ENCODE measurements around the gene RSU1.

Gene RSU1

GRCh38 chr10:16820421-16820820 lies 3.2 kb upstream of the RSU1 start:
- DNase-seq, result no peak

- no peak for DNase-seq
These were observed 2.8 kb upstream of the RSU1 start for GRCh38 chr10:16820018-16820417.

GRCh38 chr10:16819436-16819835 lies 2.2 kb upstream of the RSU1 start:
- no peak for DNase-seq

- no peak for DNase-seq
These were observed 1.8 kb upstream of the RSU1 start for GRCh38 chr10:16819026-16819425.

GRCh38 chr10:16816830-16817124 lies 447 bp downstream of the RSU1 start:
- peak; percentile 34 for DNase-seq

- DNase-seq, result no peak
These were observed 1.1 kb downstream of the RSU1 start for GRCh38 chr10:16816171-16816570.

GRCh38 chr10:16814012-16814411 lies 3.2 kb downstream of the RSU1 start:
- DNase-seq, result no peak

- DNase-seq, result no peak
These were observed 4.5 kb downstream of the RSU1 start for GRCh38 chr10:16812676-16813075.

- DNase-seq, result no peak
These were observed 5.5 kb downstream of the RSU1 start for GRCh38 chr10:16811765-16812164.

- DNase-seq, result no peak
These were observed 5.9 kb downstream of the RSU1 start for GRCh38 chr10:16811292-16811691.

- DNase-seq, result peak; percentile 16
These were observed 8.0 kb downstream of the RSU1 start for GRCh38 chr10:16809074-16809718.

GRCh38 chr10:16804123-16804522 lies 13.1 kb downstream of the RSU1 start:
- DNase-seq, result no peak

GRCh38 chr10:16803464-16803863 lies 13.8 kb downstream of the RSU1 start:
- DNase-seq, result no peak

- DNase-seq, result no peak
These were observed 17.6 kb downstream of the RSU1 start for GRCh38 chr10:16799621-16800020.

- no peak for DNase-seq
These were observed 18.7 kb downstream of the RSU1 start for GRCh38 chr10:16798571-16798970.

GRCh38 chr10:16795410-16796073 lies 21.7 kb downstream of the RSU1 start:
- DNase-seq, result no peak

GRCh38 chr10:16794005-16794404 lies 23.2 kb downstream of the RSU1 start:
- DNase-seq, result no peak

- no peak for DNase-seq
These were observed 24.5 kb downstream of the RSU1 start for GRCh38 chr10:16792675-16793074.

GRCh38 chr10:16789765-16790164 lies 27.5 kb downstream of the RSU1 start:
- no peak for DNase-seq

- no peak for DNase-seq
These were observed 28.0 kb downstream of the RSU1 start for GRCh38 chr10:16789261-16789660.

- DNase-seq, result no peak
These were observed 28.4 kb downstream of the RSU1 start for GRCh38 chr10:16788778-16789177.

- no peak for DNase-seq
These were observed 29.1 kb downstream of the RSU1 start for GRCh38 chr10:16788125-16788524.

GRCh38 chr10:16787361-16787791 lies 29.8 kb downstream of the RSU1 start:
- no peak for DNase-seq

- no peak for DNase-seq
These were observed 36.8 kb downstream of the RSU1 start for GRCh38 chr10:16780338-16780880.

All from midbrain (tissue), 1 donor.